CD4-positive, alpha-beta memory T cell (primary cell): ENCODE results near the gene RPAP2. TPM values are rescaled to one million over a fixed set of nuclear protein-coding genes. Genes with fewer than 3 reads are reported as not detected.
"Not testable (repeated sequence)": the region's sequence is repeated elsewhere in the genome, so short reads cannot be mapped to it uniquely, and the experiment has no call there.

Experiments
- CTCF ChIA-PET: fragments of 350-600 bp; sonication (Branson Sonifier 250); formaldehyde crosslinking; loops from one replicate; lab custom pipeline; 2021; ENCODE audit warnings: inconsistent platforms; ENCODE audit not compliant: partially characterized antibody; lab: Charles Lee
- POLR2A ChIA-PET: fragments of 350-600 bp; sonication (Branson Sonifier 250); formaldehyde crosslinking; loops from one replicate; lab custom pipeline; 2021; ENCODE audit not compliant: partially characterized antibody; lab: Charles Lee
- DNase-seq, 5 donors: peaks; one replicate each; pipeline versions ENCODE4 v3.0.0 to v3.0.0-alpha.2; 2020 to 2022; ENCODE audit warnings: mixed read lengths in 1 of 5
- H3K27ac ChIP-seq: one replicate; pipeline ENCODE4 v1.7.0; 2013; ENCODE audit warnings: low read depth, low read length
- H3K27me3 ChIP-seq: 2 replicates; pipeline ENCODE4 v1.7.0; 2013; ENCODE audit warnings: mild to moderate bottlenecking, low read length, moderate library complexity; ENCODE audit not compliant: insufficient read depth
- H3K36me3 ChIP-seq: 2 replicates; pipeline ENCODE4 v1.7.0; 2013; ENCODE audit warnings: mild to moderate bottlenecking, low read length, moderate library complexity; ENCODE audit not compliant: insufficient read depth
- H3K4me1 ChIP-seq: 2 replicates; pipeline ENCODE4 v1.7.0; 2013; ENCODE audit warnings: mild to moderate bottlenecking, low read length, moderate library complexity; ENCODE audit not compliant: insufficient read depth
- H3K4me3 ChIP-seq, 2 donors: one replicate each; pipeline ENCODE4 v1.7.0; 2013; ENCODE audit warnings: low read length in 2 of 2, mild to moderate bottlenecking in 1 of 2
- H3K9me3 ChIP-seq, 2 donors: one replicate each; pipeline ENCODE4 v1.7.0; 2013; ENCODE audit warnings: low read length in 2 of 2, control low read depth in 1 of 2; ENCODE audit not compliant: control insufficient read depth in 1 of 2
- H3K27ac Mint-ChIP-seq, 7 donors: one replicate each; pipeline ENCODE4 v1.8.0; 2020 to 2021; ENCODE audit warnings: mixed read lengths in 7 of 7, mild to moderate bottlenecking in 6 of 7, inconsistent platforms in 3 of 7, moderate library complexity in 3 of 7
- H3K27me3 Mint-ChIP-seq, 2 donors: one replicate each; pipeline ENCODE4 v1.8.0; 2020 to 2021; ENCODE audit warnings: mixed read lengths in 2 of 2
- H3K36me3 Mint-ChIP-seq, 2 donors: one replicate each; pipeline ENCODE4 v1.8.0; 2020 to 2021; ENCODE audit warnings: mixed read lengths in 2 of 2, inconsistent platforms in 1 of 2, mild to moderate bottlenecking in 1 of 2
- H3K4me1 Mint-ChIP-seq, 4 donors: one replicate each; pipeline ENCODE4 v1.8.0; 2020 to 2021; ENCODE audit warnings: mixed read lengths in 4 of 4, mild to moderate bottlenecking in 1 of 4
- H3K4me3 Mint-ChIP-seq, 8 donors: one replicate each; pipeline ENCODE4 v1.8.0; 2020 to 2021; ENCODE audit warnings: mixed read lengths in 8 of 8, mild to moderate bottlenecking in 7 of 8, moderate library complexity in 6 of 8, inconsistent platforms in 3 of 8
- H3K9me3 Mint-ChIP-seq, 8 donors: one replicate each; pipeline ENCODE4 v1.8.0; 2020 to 2021; ENCODE audit warnings: mixed read lengths in 8 of 8, mild to moderate bottlenecking in 5 of 8, inconsistent platforms in 3 of 8, moderate library complexity in 1 of 8
- intact Hi-C: fragments of 100-400 bp; cut with micrococcal nuclease; formaldehyde crosslinking; loops from one replicate; pipeline ENCODE4 v1.15.1; 2023
- polyA plus RNA-seq, 2 donors: library from polyadenylated mRNA; unstranded; fragments of 300-500 nt; fragmentation: Illumina TruSeq; gene quantifications; one replicate each; pipeline ENCODE4 v1.2.3, GENCODE V29; 2021
- total RNA-seq, 2 experiments: library from RNA; stranded (reverse); gene quantifications; one replicate each; pipeline ENCODE4 v1.2.3, GENCODE V29; 2021

The RPAP2 gene
- 10 to 100 TPM; 39.0 to 44.0 TPM for total RNA-seq
- 10 to 100 TPM; 16.1 to 24.4 TPM for polyA plus RNA-seq

DNA sequence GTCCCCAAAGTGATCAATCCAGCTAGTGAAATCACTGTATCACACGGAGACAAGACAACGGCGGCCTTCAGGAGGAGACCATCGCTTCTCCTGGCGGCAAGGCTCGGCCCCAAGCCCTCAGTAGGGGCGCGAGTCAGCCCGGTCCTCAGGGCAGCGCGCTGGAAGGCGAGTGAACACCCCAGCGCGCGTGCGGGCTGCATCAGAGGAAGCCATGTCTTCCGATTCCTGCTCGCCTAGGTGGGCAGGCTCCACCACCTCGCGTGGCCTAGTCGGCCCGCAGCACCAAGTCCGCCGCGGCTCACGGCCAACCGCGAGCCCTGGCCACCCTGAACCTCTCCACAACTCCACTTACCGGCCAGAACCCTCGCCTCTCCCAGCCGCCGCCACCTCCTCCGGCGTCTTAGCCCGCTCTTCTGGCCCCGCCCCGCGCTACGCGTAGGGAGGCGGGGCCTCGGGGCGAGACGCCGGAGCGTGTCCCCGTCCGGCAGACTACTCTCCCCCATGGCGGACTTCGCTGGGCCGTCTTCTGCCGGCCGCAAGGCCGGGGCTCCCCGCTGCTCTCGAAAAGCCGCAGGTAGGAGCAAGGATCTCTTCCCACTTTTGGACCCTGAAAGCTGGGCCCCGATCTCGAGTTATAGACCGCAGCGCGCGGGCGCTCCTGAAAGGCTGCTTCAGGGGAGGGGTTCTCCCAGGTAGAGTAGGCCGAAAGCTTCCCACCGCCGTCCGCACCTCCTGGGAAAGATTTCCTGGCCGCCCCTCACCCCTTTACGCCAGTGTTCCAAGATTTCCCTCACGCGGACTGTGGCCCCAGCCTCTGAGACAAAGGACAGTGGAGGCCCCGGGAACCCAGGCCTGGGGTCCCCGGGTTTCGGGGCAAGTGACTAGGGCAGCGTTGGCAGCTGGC is at the start of gene RPAP2, which contains the start of gene GLMN:
Gene RPAP2, plus strand, starts transcription at position 487 of the 904 bp plus-strand sequence. Its CDS starts 15 bp downstream, at position 502.
Gene GLMN, minus strand, starts transcription at position 415 of the 904 bp plus-strand sequence. CDS start 988 bp downstream, outside the sequence.
- CTCF ChIA-PET, result interaction anchor here (0.7 to 3.7 kb wide), 7 partner anchors 10 to 306 kb away, joined by 3 to 19 read pairs (median 4); no protein-coding TSS in a partner anchor
- intact Hi-C loops, result loop anchor here (5.0 kb wide), 3 partner anchors 188 to 797 kb away; partner anchors contain the start of genes BTBD8, CDC7 and GFI1
- DNase-seq, result peak; percentile 69 to 79 (median 75)

DNA sequence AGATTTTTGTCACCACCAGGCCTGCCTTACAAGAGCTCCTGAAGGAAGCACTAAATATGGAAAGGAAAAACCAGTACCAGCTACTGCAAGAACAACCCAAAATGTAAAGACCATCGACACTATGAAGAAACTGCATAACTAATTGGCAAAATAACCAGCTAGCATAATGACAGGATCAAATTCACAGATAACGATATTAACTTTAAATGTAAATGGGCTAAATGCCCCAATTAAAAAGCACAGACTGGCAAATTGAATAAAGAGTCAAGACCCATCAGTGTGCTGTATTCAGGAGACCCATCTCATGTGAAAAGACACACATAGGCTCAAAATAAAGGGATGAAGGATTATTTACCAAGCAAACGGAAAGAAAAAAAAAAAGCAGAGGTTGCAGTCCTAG is 44.1 kb upstream of the RPAP2 start:
- H3K27ac ChIP-seq, DNase-seq, H3K4me1 Mint-ChIP-seq, H3K4me3 ChIP-seq, CTCF ChIA-PET, H3K27ac Mint-ChIP-seq, H3K36me3 ChIP-seq, H3K27me3 ChIP-seq, H3K9me3 ChIP-seq, H3K4me1 ChIP-seq, POLR2A ChIA-PET, H3K27me3 Mint-ChIP-seq, H3K4me3 Mint-ChIP-seq, intact Hi-C loops: not testable (repeated sequence)
- peaks cover 2 to 22% (median 15%) of the 10 kb centered on the region in 8 donors for H3K9me3 Mint-ChIP-seq
- H3K36me3 Mint-ChIP-seq, result peaks cover 62 to 70% of the 10 kb centered on the region in 2 donors

More for the DNA sequence above, at the start of gene RPAP2, which contains the start of gene GLMN:
- no peaks in the 10 kb centered on the region for H3K9me3 ChIP-seq
- POLR2A ChIA-PET, result interaction anchor here (0.6 to 2.8 kb wide), 10 partner anchors 10 to 330 kb away, joined by 3 to 12 read pairs (median 3); no protein-coding TSS in a partner anchor
- peak within 1 kb of the TSS; percentile 75 to 87 for H3K4me3 ChIP-seq
- Mint-ChIP-seq H3K36me3 (peaks cover 21 to 47% of the 10 kb centered on the region in 2 donors), H3K27ac (peak within 1 kb of the TSS; percentile 87 to 99 (median 98)), H3K9me3 (no peaks in the 10 kb centered on the region), H3K4me1 (peaks cover 23 to 51% (median 26%) of the 10 kb centered on the region in 4 donors), H3K27me3 (no peaks in the 10 kb centered on the region), H3K4me3 (peak within 1 kb of the TSS; percentile 95 to 99 (median 98))
- no peaks in the 10 kb centered on the region for H3K27me3 ChIP-seq
- peak within 1 kb of the TSS; percentile 88 for H3K27ac ChIP-seq
- H3K4me1 ChIP-seq, result peaks cover 29% of the 10 kb centered on the region
- peaks cover 5% of the 10 kb centered on the region for H3K36me3 ChIP-seq

DNA sequence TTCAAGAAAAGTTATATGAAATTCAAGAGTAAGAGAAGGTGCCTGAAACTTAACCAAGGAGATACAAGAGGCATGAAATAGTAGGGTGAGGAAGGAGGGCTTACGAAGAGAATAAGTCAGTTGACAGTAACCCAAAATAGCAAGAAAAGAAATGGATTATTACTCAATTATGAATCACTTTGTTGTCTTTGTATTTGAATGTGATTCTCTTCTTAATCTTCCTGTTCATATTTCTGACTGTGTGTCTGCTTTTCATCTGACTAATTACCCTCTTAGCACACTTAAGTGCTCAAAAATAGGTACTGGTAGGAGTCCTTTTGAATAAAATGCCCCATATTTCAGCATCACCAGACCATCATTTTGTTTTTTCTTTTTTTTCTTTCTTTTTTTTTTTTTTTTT is 39.5 kb upstream of the RPAP2 start:
- CTCF ChIA-PET, result no interaction called here

DNA sequence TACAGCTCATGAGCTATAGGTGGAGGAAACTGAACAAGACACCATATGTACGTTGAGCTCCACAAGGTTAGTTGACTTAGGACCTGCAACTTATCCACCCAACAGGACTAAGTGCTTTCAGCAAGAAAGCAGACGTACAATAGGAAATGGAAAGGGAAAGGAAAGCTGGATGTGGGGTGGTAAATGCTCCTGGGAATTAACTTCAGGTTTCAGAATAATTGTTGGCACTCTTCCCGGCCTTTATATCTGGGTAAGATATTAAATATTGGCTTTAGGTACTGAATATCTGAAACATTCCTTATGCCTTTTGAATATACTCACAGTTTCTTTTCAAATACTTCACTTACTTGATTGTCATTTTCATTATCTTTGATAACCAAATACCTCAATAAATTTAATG is 36.3 kb upstream of the RPAP2 start:
- Histone ChIP-seq H3K4me3 (no peak overlapping the region), H3K4me1 (no peaks in the 10 kb centered on the region), H3K27ac (no peak overlapping the region), H3K9me3 (no peaks in the 10 kb centered on the region), H3K27me3 (no peaks in the 10 kb centered on the region), H3K36me3 (peaks cover 3% of the 10 kb centered on the region)
- no peaks in the 10 kb centered on the region for H3K4me1 Mint-ChIP-seq
- H3K36me3 Mint-ChIP-seq, result peaks cover 68 to 69% of the 10 kb centered on the region in 2 donors
- ChIA-PET POLR2A (no interaction called here), CTCF (no interaction called here)
- no peak overlapping the region for H3K27ac Mint-ChIP-seq
- no peak for DNase-seq
- no peaks in the 10 kb centered on the region for H3K27me3 Mint-ChIP-seq
- no peaks in the 10 kb centered on the region for H3K9me3 Mint-ChIP-seq
- intact Hi-C loops, result no loop called here
- H3K4me3 Mint-ChIP-seq, result no peak overlapping the region

More for the DNA sequence above, 39.5 kb upstream of the RPAP2 start:
- Mint-ChIP-seq H3K9me3 (peaks cover 0 to 16% (median 11%) of the 10 kb centered on the region in 8 donors), H3K36me3 (peaks cover 78 to 90% of the 10 kb centered on the region in 2 donors), H3K27me3 (no peaks in the 10 kb centered on the region), H3K27ac (no peak overlapping the region), H3K4me3 (no peak overlapping the region), H3K4me1 (peaks cover 0 to 4% (median 2%) of the 10 kb centered on the region in 4 donors)
- peaks cover 3% of the 10 kb centered on the region for H3K36me3 ChIP-seq
- intact Hi-C loops, result no loop called here
- H3K4me3 ChIP-seq, result no peak overlapping the region
- H3K9me3 ChIP-seq, result no peaks in the 10 kb centered on the region
- DNase-seq, result no peak
- H3K27me3 ChIP-seq, result no peaks in the 10 kb centered on the region
- no peak overlapping the region for H3K27ac ChIP-seq
- H3K4me1 ChIP-seq, result no peaks in the 10 kb centered on the region
- POLR2A ChIA-PET, result no interaction called here

DNA sequence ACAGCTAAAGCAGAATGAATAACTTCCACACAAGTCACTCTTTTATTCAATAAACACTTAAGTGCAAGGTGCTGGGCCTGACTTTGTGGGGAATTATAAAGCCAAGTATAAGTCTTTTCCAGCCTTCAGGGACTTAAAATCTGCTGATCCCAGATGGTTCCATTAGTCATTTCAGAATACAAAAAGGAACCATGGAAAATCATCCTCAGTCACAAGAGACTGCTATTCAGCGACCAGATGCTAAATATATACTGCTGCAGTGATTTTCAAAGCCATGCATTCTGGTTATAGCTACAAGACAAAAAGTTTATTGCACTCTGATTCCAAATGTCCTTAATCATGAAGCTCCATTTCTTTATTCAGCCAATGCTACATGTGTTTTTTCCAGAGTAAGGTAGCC is 25.8 kb upstream of the RPAP2 start:
- peaks cover 41 to 56% of the 10 kb centered on the region in 2 donors for H3K36me3 Mint-ChIP-seq
- peaks cover 4% of the 10 kb centered on the region for H3K36me3 ChIP-seq
- H3K4me3 Mint-ChIP-seq, result no peak overlapping the region
- no peak overlapping the region for H3K27ac ChIP-seq
- intact Hi-C loops, result no loop called here
- H3K9me3 ChIP-seq, result no peaks in the 10 kb centered on the region
- peaks cover 0 to 11% (median under 1%) of the 10 kb centered on the region in 4 donors for H3K4me1 Mint-ChIP-seq
- H3K27ac Mint-ChIP-seq, result no peak overlapping the region
- no peaks in the 10 kb centered on the region for H3K27me3 Mint-ChIP-seq
- no peak for DNase-seq
- ChIA-PET POLR2A (no interaction called here), CTCF (interaction anchor here (0.7 kb wide), 1 partner anchor 1318 kb away, joined by 3 read pairs; no protein-coding TSS in a partner anchor)
- H3K9me3 Mint-ChIP-seq, result no peaks in the 10 kb centered on the region
- no peak overlapping the region for H3K4me3 ChIP-seq
- H3K27me3 ChIP-seq, result no peaks in the 10 kb centered on the region
- H3K4me1 ChIP-seq, result no peaks in the 10 kb centered on the region

DNA sequence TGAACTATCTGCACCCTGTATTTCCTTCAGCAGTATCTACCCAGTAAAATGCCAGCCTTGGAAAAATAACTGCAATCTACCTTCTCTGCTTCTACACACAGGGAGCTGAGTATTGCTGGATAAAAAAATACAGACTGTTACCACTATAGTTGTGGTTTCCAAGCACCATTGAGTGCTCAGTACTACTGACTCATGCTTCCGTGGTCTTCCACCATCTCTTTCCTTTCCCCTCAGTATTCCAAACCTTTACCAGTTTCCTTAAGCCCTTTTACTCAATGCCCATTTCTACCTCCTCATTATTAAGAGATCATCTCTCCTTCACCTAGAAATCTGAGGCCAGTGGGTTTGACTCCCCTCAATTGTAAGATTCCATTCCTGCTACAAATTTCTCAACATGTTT is 23.9 kb upstream of the RPAP2 start:
- Mint-ChIP-seq H3K4me1 (peaks cover 0 to 12% (median under 1%) of the 10 kb centered on the region in 4 donors), H3K27me3 (no peaks in the 10 kb centered on the region), H3K27ac (peak overlapping the region in 1 of 7 donors; percentile 44), H3K36me3 (peaks cover 45 to 54% of the 10 kb centered on the region in 2 donors), H3K9me3 (no peaks in the 10 kb centered on the region), H3K4me3 (no peak overlapping the region)
- Histone ChIP-seq H3K4me1 (no peaks in the 10 kb centered on the region), H3K36me3 (peaks cover 4% of the 10 kb centered on the region), H3K27ac (no peak overlapping the region), H3K4me3 (no peak overlapping the region), H3K27me3 (no peaks in the 10 kb centered on the region), H3K9me3 (no peaks in the 10 kb centered on the region)
- ChIA-PET CTCF (no interaction called here), POLR2A (interaction anchor here (0.6 kb wide), 1 partner anchor 13 kb away, joined by 3 read pairs; no protein-coding TSS in a partner anchor)
- intact Hi-C loops, result no loop called here
- no peak for DNase-seq

DNA sequence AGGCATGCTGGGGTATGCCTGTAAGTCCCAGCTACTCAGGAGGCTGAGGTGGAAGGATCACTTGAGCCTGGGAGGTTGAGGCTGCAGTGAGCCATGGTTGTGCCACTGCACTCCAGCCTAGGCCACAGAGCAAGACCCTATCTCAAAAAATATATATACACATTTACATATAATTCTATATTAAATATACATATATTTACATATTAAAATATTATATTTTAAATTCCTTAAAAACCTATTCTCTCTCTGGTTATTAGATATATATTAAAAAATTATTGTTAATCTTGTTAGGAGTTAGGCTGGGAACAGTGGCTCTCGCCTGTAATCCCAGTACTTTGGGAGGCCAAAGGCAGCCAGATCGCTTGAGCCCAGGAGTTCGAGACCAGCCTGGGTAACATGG is 22.8 kb upstream of the RPAP2 start:
- peaks cover 3% of the 10 kb centered on the region for H3K36me3 ChIP-seq
- H3K27me3 Mint-ChIP-seq, result no peaks in the 10 kb centered on the region
- no peak overlapping the region for H3K4me3 Mint-ChIP-seq
- no peak overlapping the region for H3K27ac Mint-ChIP-seq
- ChIA-PET POLR2A (no interaction called here), CTCF (no interaction called here)
- H3K9me3 ChIP-seq, result no peaks in the 10 kb centered on the region
- H3K4me1 Mint-ChIP-seq, result peaks cover 0 to 15% (median 4%) of the 10 kb centered on the region in 4 donors
- H3K27me3 ChIP-seq, result no peaks in the 10 kb centered on the region
- no peaks in the 10 kb centered on the region for H3K9me3 Mint-ChIP-seq
- peaks cover 52 to 65% of the 10 kb centered on the region in 2 donors for H3K36me3 Mint-ChIP-seq
- H3K4me3 ChIP-seq, result no peak overlapping the region
- H3K27ac ChIP-seq, result no peak overlapping the region
- H3K4me1 ChIP-seq, result no peaks in the 10 kb centered on the region
- DNase-seq, result no peak
- intact Hi-C loops, result no loop called here
